AG08395 (cell line): ENCODE results near the gene DNASE1L2.

ENCODE experiments used
- DNase-seq: peaks from one replicate; pipeline ENCODE4 v3.0.0; 2012; ENCODE audit warnings: mixed read lengths, low spot score

The DNASE1L2 gene

DNA sequence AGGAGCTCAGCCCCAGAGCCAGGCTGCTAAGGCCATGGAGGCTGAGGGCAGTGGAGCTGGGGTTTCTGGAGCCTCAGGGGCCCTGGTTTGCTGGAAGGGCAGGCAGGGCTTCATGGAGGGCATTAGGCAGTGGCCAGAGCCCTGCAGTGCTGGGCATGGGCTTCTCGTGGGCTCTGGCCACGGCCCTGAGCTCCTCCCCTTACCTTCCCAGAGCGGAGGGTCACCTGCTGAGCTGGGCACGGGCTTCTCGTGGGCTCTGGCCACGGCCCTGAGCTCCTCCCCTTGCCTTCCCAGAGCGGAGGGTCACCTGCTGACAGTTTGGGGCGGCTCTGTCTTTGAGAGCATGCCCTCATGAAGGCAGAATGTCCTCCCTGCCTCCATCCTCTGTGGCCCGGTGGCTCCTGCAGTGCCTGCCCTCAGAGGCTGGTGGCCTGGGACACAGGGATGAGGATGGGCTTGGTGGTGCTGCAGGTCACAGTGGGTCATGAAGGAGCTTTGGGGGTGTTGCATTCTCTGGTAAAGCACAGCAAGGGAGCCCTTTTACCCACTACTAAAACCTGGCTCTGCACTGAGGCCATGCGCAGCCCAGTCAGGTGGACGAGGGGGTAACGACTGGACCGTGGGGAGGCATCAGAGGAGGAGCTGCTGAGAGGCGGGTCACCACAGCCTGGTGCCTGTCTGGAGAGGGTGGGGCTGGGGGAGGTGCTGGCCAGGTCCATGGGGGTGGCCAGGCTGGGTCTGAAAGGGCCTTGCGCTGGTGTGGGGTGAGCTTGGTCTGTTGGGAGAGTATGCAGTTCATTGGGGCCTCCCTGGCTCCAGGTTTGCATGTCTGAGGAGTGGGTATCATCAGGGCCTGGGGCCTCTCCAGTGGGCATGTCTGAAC lies 34.6 kb downstream of the DNASE1L2 start:
- DNase-seq, result no peak

DNA sequence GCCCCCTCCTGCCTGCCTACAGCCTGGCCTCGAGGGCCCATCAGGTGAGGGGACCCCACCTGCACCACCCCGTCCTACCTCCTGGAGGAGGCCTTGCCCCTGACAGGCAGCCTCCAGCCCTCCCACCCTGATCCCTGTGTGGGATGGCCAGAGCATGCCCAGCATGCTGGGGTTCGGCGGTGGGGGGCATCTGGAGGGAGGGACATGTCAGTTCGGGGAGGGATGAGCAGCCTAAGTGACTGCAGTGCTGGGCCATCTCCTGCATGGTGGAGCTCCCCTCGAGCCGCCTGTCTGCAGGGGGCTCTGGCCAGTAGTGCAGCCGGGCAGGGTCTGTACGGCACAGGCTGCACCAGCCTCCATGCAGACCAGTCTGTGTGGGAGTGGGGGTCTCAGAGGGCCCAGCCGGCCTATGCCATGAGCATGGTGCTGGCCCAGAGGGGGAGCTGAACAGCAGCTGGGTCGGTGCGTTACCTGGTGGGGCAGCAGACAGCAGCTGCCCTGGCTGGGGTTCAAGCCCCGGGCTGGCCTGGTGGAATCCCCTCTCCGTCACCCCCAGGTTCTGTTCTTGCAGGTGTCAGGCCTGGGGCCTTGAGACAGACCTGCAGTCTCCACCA lies 35.7 kb downstream of the DNASE1L2 start:
- DNase-seq, result no peak

DNA sequence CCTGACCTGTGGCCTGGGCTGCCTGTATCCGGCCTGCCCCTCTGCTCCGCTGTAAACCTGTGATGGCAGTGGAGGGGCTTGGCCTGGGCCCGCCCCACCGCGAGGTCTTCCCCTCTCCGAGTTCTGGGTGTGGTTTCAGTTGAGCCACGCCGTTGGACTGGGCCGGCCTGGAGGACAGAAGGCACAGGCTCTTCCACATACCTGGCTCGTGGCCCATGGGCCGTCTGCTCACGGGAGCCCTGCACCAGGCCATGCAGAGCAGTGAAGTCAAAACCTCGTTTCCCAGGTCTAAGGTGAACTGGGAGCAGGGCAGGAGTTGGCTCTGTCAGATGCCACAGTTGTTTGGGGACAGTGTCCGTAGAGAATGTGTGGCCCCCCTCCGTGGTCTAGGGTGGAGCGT lies 37.2 kb downstream of the DNASE1L2 start:
- DNase-seq, result no peak

DNA sequence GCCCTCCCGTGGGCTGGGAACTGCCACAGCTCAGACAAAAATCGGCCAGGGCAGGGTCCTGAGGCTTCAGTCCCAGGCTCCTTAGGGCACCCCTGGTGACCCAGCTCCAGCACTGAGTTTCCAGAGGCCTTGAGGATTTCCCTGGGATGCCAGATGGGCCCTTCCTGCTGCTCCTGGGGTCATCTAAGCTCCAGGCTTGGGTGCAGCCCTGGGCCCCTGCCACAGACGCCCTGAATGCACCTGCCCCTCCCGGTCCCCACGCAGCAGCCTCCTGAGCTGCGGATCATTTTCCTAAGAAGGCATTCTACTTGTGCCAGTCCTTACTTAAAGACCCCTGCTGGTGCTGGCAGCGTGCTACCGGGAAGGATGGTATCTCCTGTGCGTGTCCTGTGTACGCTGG lies 37.7 kb downstream of the DNASE1L2 start:
- no peak for DNase-seq

DNA sequence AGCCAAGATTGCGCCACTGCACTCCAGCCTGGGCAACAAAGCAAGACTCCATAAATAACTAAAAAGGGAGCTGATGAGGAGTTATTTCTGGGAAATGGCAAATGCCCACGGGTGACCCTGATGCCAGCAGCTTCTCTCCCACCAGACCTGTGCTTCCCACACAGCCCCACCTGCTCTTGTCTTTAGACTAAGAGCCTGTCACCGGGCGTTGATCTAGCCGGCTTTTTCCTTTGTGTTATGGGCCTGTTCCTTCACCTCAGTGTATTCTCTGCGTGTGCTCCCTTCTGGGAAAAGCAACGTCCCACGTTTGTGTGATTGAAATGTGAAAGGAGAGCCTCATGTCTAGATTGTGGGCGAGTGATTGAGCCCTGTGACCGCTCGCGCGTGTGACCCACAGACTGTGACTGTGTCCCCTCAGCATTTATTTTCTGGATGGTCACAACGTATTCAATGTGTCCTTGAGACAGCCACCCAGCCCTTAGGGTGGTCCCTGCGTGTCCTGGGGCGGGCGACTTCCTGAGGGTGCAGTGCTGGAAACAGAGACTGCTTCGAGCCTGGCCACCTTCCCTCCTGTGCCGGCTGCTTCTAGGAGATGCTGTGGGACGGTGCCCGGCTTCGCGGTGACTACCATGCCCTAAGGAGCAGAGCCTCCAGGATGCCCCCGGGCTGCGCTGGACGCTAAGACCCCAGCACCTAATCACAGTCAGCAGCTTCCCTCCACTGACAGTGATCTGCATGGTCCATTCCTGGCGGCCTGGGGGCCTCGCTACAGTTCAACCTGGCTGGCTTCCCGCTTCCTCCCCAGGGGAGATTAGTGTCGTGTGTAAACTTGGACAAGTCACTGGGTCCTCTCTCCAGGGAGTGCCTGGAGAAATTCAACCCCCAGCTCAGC lies 39.5 kb downstream of the DNASE1L2 start:
- no peak for DNase-seq

DNA sequence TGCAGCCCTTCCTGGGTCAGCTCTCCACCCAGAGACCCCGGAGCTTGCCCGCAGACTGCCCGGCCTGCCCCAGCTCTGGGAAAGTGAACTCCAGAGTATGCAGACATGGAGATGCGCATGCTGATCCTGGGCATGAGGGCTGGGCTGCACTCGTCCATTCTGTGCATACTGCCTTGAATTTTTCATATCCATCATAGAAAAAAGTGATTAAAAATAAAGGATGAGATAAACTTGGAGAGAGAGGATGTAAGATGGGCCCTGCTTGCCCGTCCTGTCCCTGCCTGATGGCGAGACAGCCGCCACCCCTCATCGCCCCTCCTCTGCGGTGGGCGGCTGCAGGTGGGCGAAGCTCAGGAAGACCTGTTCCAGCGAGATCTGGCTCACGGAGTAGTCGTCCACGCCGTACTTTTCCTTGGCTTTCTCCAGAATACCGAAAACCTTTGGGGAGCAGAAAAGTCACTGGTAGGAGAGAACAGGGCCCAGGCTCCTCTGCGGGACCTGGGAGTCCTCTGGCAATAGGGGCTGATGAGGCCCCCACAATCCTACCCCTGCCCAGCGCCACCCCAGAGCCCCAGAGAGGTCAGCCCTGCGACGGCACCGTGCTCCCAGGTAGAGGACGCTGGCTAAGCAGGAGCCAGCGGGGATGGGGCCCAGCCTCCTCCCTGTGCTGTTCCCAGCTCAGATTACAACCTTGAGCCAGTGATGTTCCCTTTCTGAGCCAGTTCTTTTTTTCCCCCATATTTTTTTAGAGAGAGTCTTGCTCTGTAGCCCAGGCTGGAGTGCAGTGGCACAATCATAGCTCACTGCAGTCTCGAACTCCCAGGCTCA lies 40.3 kb downstream of the DNASE1L2 start:
- no peak for DNase-seq

DNA sequence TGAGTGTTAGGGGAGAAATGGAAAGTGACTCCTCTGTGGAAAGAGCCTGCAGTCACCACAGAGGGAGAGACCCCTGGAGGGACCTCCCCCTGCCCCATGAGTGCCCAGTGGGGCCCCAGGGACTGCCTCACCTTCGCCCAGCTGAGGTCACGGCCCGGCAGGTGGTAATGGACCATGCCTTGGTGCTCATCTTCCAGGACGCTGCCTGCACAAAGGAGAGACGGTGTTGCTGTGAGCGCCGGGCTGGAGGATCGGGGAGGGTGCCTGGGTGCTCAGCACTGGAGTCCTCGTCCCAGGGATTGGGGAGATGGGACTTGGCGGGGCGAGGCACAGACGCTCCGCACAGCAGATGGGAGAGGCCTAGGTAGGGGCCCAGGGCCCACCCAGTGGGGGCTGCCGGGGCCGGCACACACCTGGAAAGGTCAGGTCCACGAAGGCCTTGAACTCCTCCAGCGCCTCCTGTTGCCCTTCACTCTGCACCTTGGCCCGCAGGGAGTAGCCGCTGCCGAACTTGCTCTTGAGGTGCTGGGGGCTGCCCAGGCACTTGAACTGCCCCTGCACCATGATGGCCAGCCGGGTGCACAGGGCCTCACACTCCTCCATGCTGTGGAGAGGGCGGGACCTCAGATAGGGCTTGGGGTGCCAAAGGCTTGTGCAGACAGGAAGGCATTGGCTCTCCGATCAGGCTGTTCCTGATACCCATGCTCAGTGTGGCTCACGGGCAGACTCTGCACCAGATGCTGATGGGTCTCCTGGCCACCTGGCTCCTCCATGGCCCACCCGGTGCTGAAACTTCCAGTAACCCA lies 41.4 kb downstream of the DNASE1L2 start:
- no peak for DNase-seq

DNA sequence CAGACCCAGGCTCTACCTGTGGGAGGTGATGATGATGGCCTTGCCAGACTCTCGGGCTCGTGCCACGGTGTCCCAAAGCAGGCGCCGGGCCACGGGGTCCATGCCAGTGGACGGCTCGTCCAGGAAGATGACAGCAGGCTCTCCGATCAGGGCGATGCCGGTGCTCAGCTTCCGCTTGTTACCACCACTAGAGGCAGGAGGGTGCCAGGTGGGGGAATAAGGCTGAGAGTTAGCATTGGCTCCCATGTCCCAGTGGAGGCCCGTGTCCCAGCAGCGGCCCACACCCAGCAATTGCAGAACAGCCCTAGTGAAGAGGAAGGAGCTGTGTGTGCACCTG lies 42.0 kb downstream of the DNASE1L2 start:
- no peak for DNase-seq

GRCh38 chr16:2278956-2279800 lies 42.9 kb downstream of the DNASE1L2 start:
- DNase-seq, result no peak

DNA sequence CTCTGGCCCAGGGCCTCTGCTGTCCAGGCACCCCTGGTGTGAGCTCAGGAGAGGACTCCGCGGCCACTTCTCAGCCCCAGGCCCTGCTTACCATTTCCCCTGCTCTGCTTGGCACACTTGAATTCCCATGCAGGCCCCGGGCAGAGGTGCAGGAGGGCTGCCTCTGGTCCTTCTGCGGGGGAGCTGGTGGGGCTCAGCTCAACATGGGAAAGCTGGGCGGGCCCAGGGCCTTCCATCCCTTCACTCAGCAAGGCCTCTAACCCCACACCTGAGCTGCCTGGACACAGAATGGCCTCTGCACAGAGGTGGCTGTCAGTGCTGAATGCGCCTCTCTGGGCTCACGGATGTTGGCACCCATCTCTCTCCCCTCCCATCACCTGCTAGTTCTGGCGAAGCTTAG lies 44.2 kb downstream of the DNASE1L2 start:
- DNase-seq, result no peak

GRCh38 chr16:2280981-2281542 lies 44.8 kb downstream of the DNASE1L2 start:
- no peak for DNase-seq

DNA sequence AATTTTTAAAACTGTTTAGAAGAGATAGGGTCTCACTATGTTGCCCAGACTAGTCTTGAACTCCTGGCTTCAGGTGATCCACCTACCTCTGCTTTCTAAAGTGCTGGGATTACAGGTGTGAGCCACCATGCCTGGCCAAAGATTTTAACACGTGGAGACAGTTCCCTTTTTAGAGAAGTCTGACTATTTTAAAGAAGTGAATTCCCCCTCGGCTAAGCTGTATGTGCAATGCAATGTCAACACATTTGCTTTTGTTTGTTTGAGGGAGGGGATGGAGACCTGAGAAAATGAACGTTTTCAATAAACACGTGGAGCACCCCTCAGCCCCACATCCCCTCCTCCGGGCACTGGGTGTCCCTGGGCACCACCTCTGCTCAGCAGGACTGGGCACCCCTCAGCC lies 46.0 kb downstream of the DNASE1L2 start:
- DNase-seq, result no peak

- no peak for DNase-seq
These were observed 46.8 kb downstream of the DNASE1L2 start for GRCh38 chr16:2282866-2283555.

DNA sequence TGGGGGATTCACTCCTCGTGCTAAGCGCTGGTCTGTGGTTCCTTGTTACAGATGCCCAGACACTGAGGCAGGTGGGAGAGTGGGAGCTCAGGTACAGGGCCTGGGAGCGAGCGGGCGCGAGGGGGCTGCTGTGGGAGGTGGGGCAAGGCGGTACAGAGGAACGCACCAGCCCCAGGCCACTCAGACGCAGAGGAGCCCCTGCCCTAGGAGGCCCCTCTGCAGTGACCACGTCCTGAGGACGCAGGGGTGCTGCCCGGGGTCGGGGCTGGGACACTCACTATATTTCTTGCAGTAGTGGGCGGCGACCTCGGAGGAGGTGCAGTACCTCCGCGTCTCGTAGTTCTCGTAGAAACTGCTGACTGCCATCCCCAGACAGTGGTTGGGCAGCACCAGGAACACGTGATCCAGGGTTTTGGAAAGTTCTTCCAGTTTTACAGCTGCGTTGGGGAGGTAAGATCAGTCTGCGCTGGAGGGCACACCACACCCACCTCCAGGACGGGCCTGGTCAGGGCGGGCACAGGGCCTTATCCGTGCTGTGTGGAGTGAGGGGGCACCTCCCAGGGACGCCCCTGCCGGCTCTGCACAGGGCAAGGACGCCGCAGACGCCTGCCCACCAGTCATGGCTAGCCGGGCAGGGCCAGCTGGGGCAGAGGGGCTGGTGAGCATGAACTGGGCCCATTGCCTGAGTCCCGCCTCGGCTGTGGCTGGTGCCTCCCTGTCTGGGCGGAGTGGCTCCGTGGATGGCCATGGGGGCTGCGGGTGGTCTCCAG lies 47.9 kb downstream of the DNASE1L2 start:
- DNase-seq, result no peak

- no peak for DNase-seq
These were observed 48.7 kb downstream of the DNASE1L2 start for GRCh38 chr16:2284797-2285576.

- no peak for DNase-seq
These were observed 49.5 kb downstream of the DNASE1L2 start for GRCh38 chr16:2285731-2286191.

- DNase-seq, result no peak
These were observed 50.3 kb downstream of the DNASE1L2 start for GRCh38 chr16:2286550-2286949.
